HCT116 (cell line): ENCODE measurements around the gene TRAT1. TPM values are rescaled to one million over a fixed set of nuclear protein-coding genes. Genes with fewer than 3 reads are reported as not detected.

ENCODE experiments used
- ATAC-seq: fragments of 200-7000 bp; cut with Tn5 transposase; 2 replicates; pipeline ENCODE4 v1.9.1; 2020; ENCODE audit warnings: mild to moderate bottlenecking, moderate library complexity
- BruUV-seq: library from RNA; stranded (reverse); fragments of 400-500 nt; replicated peaks from 2 replicates; lab custom pipeline; 2021; lab: Mats Ljungman, UMichigan
- CTCF ChIA-PET: fragments of 300-600 bp; sonication (Branson Sonifier 250); formaldehyde crosslinking; loops from one replicate; lab custom pipeline; 2021; ENCODE audit warnings: antibody characterized with exemption; lab: Charles Lee
- POLR2A ChIA-PET: fragments of 300-600, 350-600 bp; sonication (Branson Sonifier 250); formaldehyde crosslinking; loops from one replicate; lab custom pipeline; 2021; ENCODE audit warnings: antibody characterized with exemption; lab: Charles Lee
- RAD21 ChIA-PET, 2 experiments: fragments of 300-600 bp; sonication (Branson Sonifier 250); formaldehyde crosslinking; loops; one replicate each; lab custom pipeline; 2023; ENCODE audit warnings: low total read pairs in 2 of 2; ENCODE audit not compliant: uncharacterized antibody in 2 of 2, unreplicated experiment in 2 of 2, low non-redundant PET in 1 of 2; lab: Charles Lee
- DNase-seq: peaks from one replicate; pipeline ENCODE4 v3.0.0-alpha.2; 2010; ENCODE audit warnings: low read depth, low spot score
- H2AFZ ChIP-seq: fragments of 200-600 bp; shearing (Covaris generic), sonication (generic); 2 replicates; pipeline ENCODE4 v1.6.1; 2017; ENCODE audit warnings: low read depth, mixed run types, mixed read lengths, antibody characterized with exemption, low read length; ENCODE audit not compliant: poor library complexity, severe bottlenecking
- H3K27ac ChIP-seq: 2 replicates; pipeline ENCODE4 v1.5.1; 2012; ENCODE audit warnings: low read depth, low read length
- H3K27me3 ChIP-seq: fragments of 200-600 bp; sonication (generic); 2 replicates; pipeline ENCODE4 v1.6.1; 2016; ENCODE audit warnings: mixed run types, low read length, mixed read lengths; ENCODE audit not compliant: insufficient read depth
- H3K36me3 ChIP-seq, 2 experiments: fragments of 200-500 bp in 1 of 2; fragments of 200-600 bp in 1 of 2; sonication (Bioruptor generic) in 1 of 2; sonication (generic) in 1 of 2; 2 replicates each; pipeline versions ENCODE4 v1.5.1 to v1.6.1; 2014 to 2016; ENCODE audit warnings: low read length in 2 of 2, inconsistent platforms in 1 of 2, mixed read lengths in 1 of 2, mixed run types in 1 of 2; ENCODE audit not compliant: insufficient read depth in 2 of 2, control insufficient read depth in 1 of 2
- H3K4me1 ChIP-seq, 2 experiments: fragments of 200-600 bp in 1 of 2; sonication (generic) in 1 of 2; 2 replicates each; pipeline versions ENCODE4 v1.5.1 to v1.6.1; 2012 to 2017; ENCODE audit warnings: low read length in 2 of 2, inconsistent platforms in 1 of 2, mild to moderate bottlenecking in 1 of 2, mixed read lengths in 1 of 2, mixed run types in 1 of 2, moderate library complexity in 1 of 2; ENCODE audit not compliant: insufficient read depth in 2 of 2, control insufficient read depth in 1 of 2
- H3K4me2 ChIP-seq: fragments of 200-600 bp; sonication (generic); 2 replicates; pipeline ENCODE4 v1.6.1; 2017; ENCODE audit warnings: mixed run types, low read length, mixed read lengths
- H3K4me3 ChIP-seq, 2 experiments: fragments of 200-600 bp in 1 of 2; sonication (generic) in 1 of 2; replicated peaks in 1 of 2; 2 replicates each; pipeline ENCODE4 v1.5.1; 2011 to 2016; ENCODE audit warnings: low read length in 2 of 2, control low read depth in 1 of 2, low read depth in 1 of 2, mild to moderate bottlenecking in 1 of 2, mixed read lengths in 1 of 2, mixed run types in 1 of 2
- H3K79me2 ChIP-seq: fragments of 200-600 bp; sonication (generic); 2 replicates; pipeline ENCODE4 v1.6.1; 2017; ENCODE audit warnings: mild to moderate bottlenecking, mixed run types, low read length, moderate library complexity, mixed read lengths; ENCODE audit not compliant: insufficient read depth
- H3K9ac ChIP-seq: fragments of 200-600 bp; sonication (generic); 2 replicates; pipeline ENCODE4 v1.6.1; 2016; ENCODE audit warnings: low read length, mixed read lengths
- H3K9me2 ChIP-seq: fragments of 200-600 bp; sonication (generic), shearing (Covaris generic); 2 replicates; pipeline ENCODE4 v1.6.1; 2017; ENCODE audit warnings: mixed run types, mild to moderate bottlenecking, moderate library complexity; ENCODE audit not compliant: insufficient read depth
- H3K9me3 ChIP-seq, 2 experiments: fragments of 200-500 bp in 1 of 2; fragments of 200-600 bp in 1 of 2; sonication (Bioruptor generic) in 1 of 2; sonication (generic) in 1 of 2; 2 replicates each; pipeline ENCODE4 v1.6.1; 2014 to 2017; ENCODE audit warnings: low read length in 2 of 2, mixed read lengths in 2 of 2, inconsistent platforms in 1 of 2, low read depth in 1 of 2, mild to moderate bottlenecking in 1 of 2, mixed run types in 1 of 2, moderate library complexity in 1 of 2; ENCODE audit not compliant: control insufficient read depth in 1 of 2, insufficient read depth in 1 of 2
- H4K20me1 ChIP-seq: fragments of 200-600 bp; sonication (generic), shearing (Covaris generic); 2 replicates; pipeline ENCODE4 v1.6.1; 2017; ENCODE audit warnings: mixed run types, mild to moderate bottlenecking, moderate library complexity; ENCODE audit not compliant: insufficient read depth
- ATF3 ChIP-seq: IDR thresholded peaks from 2 replicates; pipeline ENCODE4 v1.6.1; 2012
- CBX3 ChIP-seq: IDR thresholded peaks from 2 replicates; pipeline ENCODE4 v1.6.1; 2012; ENCODE audit warnings: low read depth
- CTCF ChIP-seq, 3 experiments: fragments of 200-600 bp in 1 of 3; sonication (generic) in 1 of 3; IDR thresholded peaks in 2 of 3; conservative IDR thresholded peaks in 1 of 3; 2 replicates each; pipeline ENCODE4 v1.5.1; 2012 to 2017; ENCODE audit warnings: low read depth in 2 of 3, low read length in 2 of 3, antibody characterized with exemption in 1 of 3, borderline replicate concordance in 1 of 3, control low read depth in 1 of 3, mild to moderate bottlenecking in 1 of 3, mixed read lengths in 1 of 3, mixed run types in 1 of 3, moderate library complexity in 1 of 3; ENCODE audit not compliant: insufficient read depth in 1 of 3
- EZH2 ChIP-seq: fragments of 200-600 bp; sonication (generic); IDR thresholded peaks from 2 replicates; pipeline ENCODE4 v1.6.1; 2017; ENCODE audit warnings: antibody characterized with exemption, mixed run types
- RAD21 ChIP-seq: IDR thresholded peaks from 2 replicates; pipeline ENCODE4 v1.6.1; 2012; ENCODE audit warnings: low read depth, mild to moderate bottlenecking
- TCF7L2 ChIP-seq: IDR thresholded peaks from 2 replicates; pipeline ENCODE4 v1.7.0; 2011; ENCODE audit warnings: borderline replicate concordance, inconsistent platforms; ENCODE audit not compliant: insufficient read depth, insufficient read length; ENCODE audit errors: extremely low read depth
- YY1 ChIP-seq: IDR thresholded peaks from 2 replicates; pipeline ENCODE4 v1.6.1; 2011; ENCODE audit warnings: low read length, low read depth, moderate library complexity, mild to moderate bottlenecking; ENCODE audit not compliant: insufficient replicate concordance; ENCODE audit errors: extremely low read depth
- ZBTB33 ChIP-seq: IDR thresholded peaks from 2 replicates; pipeline ENCODE4 v1.6.1; 2011; ENCODE audit warnings: mild to moderate bottlenecking, low read length, moderate library complexity; ENCODE audit not compliant: insufficient replicate concordance; ENCODE audit errors: extremely low read depth
- ZFX ChIP-seq: fragments of 450-650 bp; IDR thresholded peaks from 2 replicates; pipeline ENCODE4 v1.6.1; 2017
- intact Hi-C: fragments of 100-400 bp; cut with micrococcal nuclease; formaldehyde crosslinking; loops from 2 replicates; pipeline ENCODE4 v1.10.0; 2022
- total RNA-seq: library from RNA; stranded (reverse); gene quantifications from one replicate; pipeline ENCODE4 v1.2.1, GENCODE V29; 2021; ENCODE audit not compliant: unreplicated experiment

TRAT1 gene
- total RNA-seq, 1 experiment from 2014 or later = not detected

GRCh38 chr3:108818404-108818803, 4.2 kb upstream of the TRAT1 start:
- Histone ChIP-seq H3K9me2 (no peaks in the 10 kb centered on the region), H3K4me3 (no peak overlapping the region), H3K4me1 (no peaks in the 10 kb centered on the region), H4K20me1 (no peaks in the 10 kb centered on the region), H3K9me3 (no peaks in the 10 kb centered on the region), H3K79me2 (no peaks in the 10 kb centered on the region), H3K9ac (no peak overlapping the region), H3K36me3 (no peaks in the 10 kb centered on the region), H3K27me3 (no peaks in the 10 kb centered on the region), H3K4me2 (no peak overlapping the region), H2AFZ (peak overlapping the region; percentile 95), H3K27ac (no peak overlapping the region)
- ATAC-seq (peak; percentile 99), DNase-seq (peak; percentile 57)
- BruUV-seq = no TSS peak
- intact Hi-C loops = loop anchor here (1.0 kb wide), 1 partner anchor 156 kb away; no protein-coding TSS in a partner anchor
- CTCF ChIA-PET = interaction anchor here (0.9 to 1.6 kb wide), 12 partner anchors 9 to 341 kb away, joined by 3 to 6 read pairs (median 4); no protein-coding TSS in a partner anchor
- peak; percentile 79 for TF ChIP-seq RAD21
- no peak for TF ChIP-seq ZFX
- TF ChIP-seq CTCF (IDR thresholded peaks at IDR 0.05 in 2 of 3, conservative IDR thresholded peaks at IDR 0.05 in 1 of 3; ENCODE audit: borderline replicate concordance in 1 of 3, insufficient read depth in 1 of 3, low read depth in 2 of 3, low read length in 2 of 3) = peak; percentile 40 to 62 (median 61); a peak in 4 of 6 replicates
- no peak for TF ChIP-seq ZBTB33
- no peak for TF ChIP-seq YY1
- TF ChIP-seq TCF7L2 = no peak
- no peak for TF ChIP-seq EZH2
- TF ChIP-seq ATF3 = no peak
- TF ChIP-seq CBX3 = 0 out of 2 replicates have a peak, but pooled peaks have one; percentile 13
- POLR2A ChIA-PET = no interaction called here
- RAD21 ChIA-PET = interaction anchor here (0.6 kb wide), 2 partner anchors 89 to 156 kb away, joined by 3 to 4 read pairs; no protein-coding TSS in a partner anchor
